Erythroblast (primary cell): ENCODE measurements around the gene NPM1.

ENCODE experiments used
- GATA1 ChIP-seq: IDR thresholded peaks from 2 replicates; pipeline ENCODE4 v1.6.1; 2011; ENCODE audit warnings: low read depth, mild to moderate bottlenecking, control low read depth, low read length, moderate library complexity
- POLR2A ChIP-seq: IDR thresholded peaks from 2 replicates; pipeline ENCODE4 v1.6.1; 2011; ENCODE audit warnings: mild to moderate bottlenecking, low read length

DNA sequence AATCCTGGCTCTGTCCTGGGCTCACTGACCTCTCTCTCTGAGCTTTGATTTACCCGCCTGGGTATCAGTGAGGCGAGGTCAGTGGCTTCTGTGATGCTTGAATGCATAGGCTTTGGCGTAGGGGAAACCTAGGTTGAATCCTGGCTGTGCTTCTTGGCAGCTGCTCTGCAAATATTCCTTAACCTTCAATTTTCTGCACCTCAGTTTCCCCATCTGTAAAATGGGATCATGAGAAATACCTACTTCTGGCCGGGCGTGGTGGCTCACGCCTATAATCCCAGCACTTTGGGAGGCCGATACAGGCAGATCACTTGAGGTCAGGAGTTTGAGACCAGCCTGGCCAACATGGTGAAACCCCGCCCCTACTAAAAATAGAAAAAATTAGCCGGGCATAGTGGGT lies 39.0 kb downstream of the NPM1 start:
- TF ChIP-seq POLR2A, result no peak
- no peak for TF ChIP-seq GATA1
